Fibroblast of the aortic adventitia (primary cell): Measurements from ENCODE around the gene FKBP6. TPM values are rescaled to one million over a fixed set of nuclear protein-coding genes. Genes with fewer than 3 reads are reported as not detected.
"Not testable (repeated sequence)": the region's sequence is repeated elsewhere in the genome, so short reads cannot be mapped to it uniquely, and the experiment has no call there.

Experiments
- DNase-seq: peaks from one replicate; pipeline ENCODE4 v3.0.0-alpha.2; 2010; ENCODE audit warnings: low read depth
- H3K4me3 ChIP-seq: 2 replicates; pipeline ENCODE4 v1.5.1; 2011; ENCODE audit warnings: low read depth, mild to moderate bottlenecking, control low read depth, low read length, moderate library complexity
- total RNA-seq: library from RNA; depleted of rRNA; stranded (reverse); fragments of >200 nt; gene quantifications from 2 replicates; pipeline ENCODE4 v1.2.3, GENCODE V29; 2012; ENCODE audit warnings: low replicate concordance
- TF ChIP-seq, protein P1 (sequence below): IDR thresholded peaks from 2 replicates; pipeline ENCODE4 v1.5.1; 2011; ENCODE audit warnings: mild to moderate bottlenecking, low read length, control low read depth, inconsistent platforms; ENCODE audit not compliant: insufficient read depth

Gene FKBP6, protein sequence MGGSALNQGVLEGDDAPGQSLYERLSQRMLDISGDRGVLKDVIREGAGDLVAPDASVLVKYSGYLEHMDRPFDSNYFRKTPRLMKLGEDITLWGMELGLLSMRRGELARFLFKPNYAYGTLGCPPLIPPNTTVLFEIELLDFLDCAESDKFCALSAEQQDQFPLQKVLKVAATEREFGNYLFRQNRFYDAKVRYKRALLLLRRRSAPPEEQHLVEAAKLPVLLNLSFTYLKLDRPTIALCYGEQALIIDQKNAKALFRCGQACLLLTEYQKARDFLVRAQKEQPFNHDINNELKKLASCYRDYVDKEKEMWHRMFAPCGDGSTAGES
- total RNA-seq = not detected in 2 replicates

DNA sequence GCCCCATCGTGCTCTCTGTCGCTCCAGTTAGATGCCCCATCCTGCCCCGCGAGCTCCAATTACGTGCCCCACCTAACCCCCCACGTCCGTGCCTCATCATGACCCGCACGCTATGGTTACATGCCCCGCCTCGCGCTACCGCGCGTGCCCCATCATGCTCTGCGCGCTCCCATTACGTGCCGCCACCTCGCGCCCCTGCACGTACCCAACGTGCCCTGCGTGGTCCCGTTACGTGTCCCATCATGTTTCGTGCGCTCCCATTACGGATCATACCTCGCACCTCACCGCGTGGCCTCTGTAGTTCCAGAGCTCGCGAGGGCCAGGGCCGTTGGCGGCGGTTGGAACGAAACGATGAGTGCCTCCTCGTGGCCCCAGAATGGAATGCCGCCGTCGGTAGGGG lies at the start of gene FKBP6, which contains the start of gene TRIM50:
Gene FKBP6, plus strand, starts transcription at position 240 of the 400 bp plus-strand sequence. CDS start 268 bp downstream, outside the sequence.
Gene TRIM50, minus strand, starts transcription at position 161 of the 400 bp plus-strand sequence. CDS start 3,295 bp downstream, outside the sequence.
- DNase-seq, H3K4me3 ChIP-seq: not testable (repeated sequence)

DNA sequence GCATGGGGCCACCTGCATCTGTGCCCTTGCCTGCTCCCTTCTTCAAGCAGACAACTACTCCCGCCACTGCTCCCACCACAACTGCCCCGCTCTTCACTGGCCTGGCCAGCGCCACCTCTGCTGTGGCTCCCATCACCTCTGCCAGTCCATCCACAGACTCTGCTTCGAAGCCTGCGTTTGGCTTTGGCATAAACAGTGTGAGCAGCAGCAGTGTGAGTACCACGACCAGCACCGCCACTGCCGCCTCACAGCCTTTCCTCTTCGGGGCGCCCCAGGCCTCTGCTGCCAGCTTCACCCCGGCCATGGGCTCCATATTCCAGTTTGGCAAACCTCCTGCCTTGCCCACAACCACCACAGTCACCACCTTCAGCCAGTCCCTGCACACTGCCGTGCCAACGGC lies 30.7 kb upstream of the FKBP6 start:
- DNase-seq, H3K4me3 ChIP-seq: not testable (repeated sequence)

DNA sequence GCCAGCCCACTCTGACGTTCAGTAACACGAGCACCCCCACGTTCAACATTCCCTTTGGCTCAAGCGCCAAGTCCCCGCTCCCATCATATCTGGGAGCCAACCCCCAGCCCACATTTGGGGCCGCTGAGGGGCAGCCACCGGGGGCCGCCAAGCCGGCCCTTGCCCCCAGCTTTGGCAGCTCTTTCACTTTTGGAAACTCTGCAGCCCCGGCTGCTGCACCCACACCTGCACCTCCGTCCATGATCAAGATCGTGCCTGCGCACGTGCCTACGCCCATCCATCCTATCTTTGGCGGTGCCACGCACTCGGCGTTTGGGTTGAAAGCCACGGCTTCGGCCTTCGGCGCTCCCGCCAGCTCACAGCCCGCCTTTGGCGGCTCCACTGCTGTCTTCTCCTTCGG lies 30.3 kb upstream of the FKBP6 start:
- H3K4me3 ChIP-seq, DNase-seq: not testable (repeated sequence)

DNA sequence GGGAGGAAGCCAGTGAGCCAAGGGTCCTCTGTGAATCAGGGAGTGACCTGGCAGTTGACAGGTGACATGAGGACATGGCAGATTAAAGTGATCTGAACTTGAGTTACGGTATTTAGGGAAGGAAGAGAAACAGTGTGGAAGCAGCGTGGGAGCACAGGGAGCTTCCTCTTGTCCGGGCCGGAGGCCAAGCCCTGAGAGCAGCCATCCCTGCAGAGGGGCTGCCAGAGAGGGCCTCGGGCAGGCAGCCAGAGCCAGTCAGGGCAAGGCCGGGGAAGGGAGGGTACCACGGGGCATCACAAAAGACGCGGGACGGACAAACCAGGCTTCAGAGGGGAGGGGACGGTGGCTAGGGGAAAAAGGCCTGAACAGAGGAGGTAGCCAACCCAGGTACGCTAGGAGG lies 28.1 kb upstream of the FKBP6 start:
- DNase-seq, H3K4me3 ChIP-seq: not testable (repeated sequence)

DNA sequence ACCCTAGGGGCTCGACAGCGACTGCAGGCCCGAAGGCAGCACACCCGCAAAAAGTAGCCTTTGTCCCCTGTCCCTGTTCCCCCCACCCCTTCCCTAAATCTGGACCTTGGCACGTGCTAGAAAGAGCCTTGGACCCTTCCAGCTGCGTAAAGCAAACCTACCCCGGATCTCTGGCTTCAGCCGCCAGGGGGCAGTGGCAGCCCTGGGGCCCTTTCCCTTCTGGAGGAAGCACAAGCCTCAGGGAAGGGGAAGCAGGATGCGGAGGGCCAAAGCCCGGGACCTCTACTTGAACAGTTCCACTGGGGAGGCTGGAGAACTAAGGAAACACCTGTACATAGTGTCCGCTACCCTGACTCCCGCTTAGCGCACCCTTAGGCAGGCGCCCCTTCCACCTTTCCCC lies 26.9 kb upstream of the FKBP6 start:
- not testable (repeated sequence) for DNase-seq, H3K4me3 ChIP-seq

DNA sequence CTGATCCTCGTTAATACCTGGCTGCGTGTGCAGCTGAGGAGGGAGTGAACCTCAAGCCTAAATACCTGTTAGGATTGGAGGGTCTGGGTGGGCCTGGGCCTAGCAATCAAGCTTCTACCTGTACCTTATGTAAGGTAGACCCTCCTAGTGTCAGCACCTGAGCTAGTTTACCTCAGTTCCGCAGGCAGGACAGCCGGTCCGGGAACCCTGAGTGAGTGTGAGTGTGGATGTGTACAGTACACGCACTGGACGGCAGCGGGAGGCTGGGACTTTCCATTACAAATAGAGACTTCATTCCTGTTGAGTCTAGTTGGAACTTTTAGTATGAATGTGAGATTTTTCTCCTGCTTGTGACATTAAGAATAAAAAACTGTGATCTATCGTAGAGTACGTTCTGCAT lies 25.1 kb upstream of the FKBP6 start:
- not testable (repeated sequence) for DNase-seq, H3K4me3 ChIP-seq

DNA sequence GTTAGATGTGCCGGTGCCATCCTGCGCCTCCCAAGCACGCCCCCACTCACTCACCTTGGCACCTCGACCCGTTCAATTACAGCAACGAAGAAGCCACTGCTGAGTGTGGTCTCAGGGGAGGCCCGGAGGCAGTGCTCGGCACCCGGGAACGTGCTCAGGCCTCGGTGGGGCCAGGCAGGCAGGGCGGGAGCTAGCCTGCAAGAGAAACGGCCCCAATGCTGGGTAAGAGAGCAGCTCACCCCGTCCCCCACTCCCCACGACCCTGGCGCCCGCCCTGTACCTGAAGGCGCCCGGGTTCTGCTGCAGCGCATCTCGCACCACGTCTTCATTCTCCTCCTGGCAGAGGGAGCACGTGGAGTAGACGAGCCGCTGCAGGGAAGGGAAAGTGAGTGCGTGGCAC lies 24.4 kb upstream of the FKBP6 start:
- no peak for DNase-seq
- no peak overlapping the region for H3K4me3 ChIP-seq
- TF ChIP-seq, protein P1, sequence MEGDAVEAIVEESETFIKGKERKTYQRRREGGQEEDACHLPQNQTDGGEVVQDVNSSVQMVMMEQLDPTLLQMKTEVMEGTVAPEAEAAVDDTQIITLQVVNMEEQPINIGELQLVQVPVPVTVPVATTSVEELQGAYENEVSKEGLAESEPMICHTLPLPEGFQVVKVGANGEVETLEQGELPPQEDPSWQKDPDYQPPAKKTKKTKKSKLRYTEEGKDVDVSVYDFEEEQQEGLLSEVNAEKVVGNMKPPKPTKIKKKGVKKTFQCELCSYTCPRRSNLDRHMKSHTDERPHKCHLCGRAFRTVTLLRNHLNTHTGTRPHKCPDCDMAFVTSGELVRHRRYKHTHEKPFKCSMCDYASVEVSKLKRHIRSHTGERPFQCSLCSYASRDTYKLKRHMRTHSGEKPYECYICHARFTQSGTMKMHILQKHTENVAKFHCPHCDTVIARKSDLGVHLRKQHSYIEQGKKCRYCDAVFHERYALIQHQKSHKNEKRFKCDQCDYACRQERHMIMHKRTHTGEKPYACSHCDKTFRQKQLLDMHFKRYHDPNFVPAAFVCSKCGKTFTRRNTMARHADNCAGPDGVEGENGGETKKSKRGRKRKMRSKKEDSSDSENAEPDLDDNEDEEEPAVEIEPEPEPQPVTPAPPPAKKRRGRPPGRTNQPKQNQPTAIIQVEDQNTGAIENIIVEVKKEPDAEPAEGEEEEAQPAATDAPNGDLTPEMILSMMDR = no peak

DNA sequence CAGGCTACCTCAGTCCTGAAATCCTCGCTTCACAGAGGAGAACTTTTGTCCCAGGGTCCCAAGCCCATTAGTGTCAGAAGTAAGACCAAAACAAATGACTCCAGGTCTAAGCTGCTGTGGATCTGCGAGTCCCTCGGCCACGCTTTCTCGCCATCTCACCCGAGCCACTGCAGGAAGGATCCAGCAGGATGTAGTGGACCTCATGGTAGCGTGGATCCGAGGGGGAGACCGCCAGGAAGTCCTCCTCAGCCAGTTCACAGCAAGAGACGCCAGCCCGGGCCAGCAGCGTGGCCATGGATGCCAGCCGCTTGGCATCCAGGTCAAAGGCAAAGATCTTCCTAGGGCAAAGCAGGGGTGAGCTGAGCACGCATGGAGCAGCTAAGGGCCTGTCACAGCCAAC lies 23.9 kb upstream of the FKBP6 start:
- no peak overlapping the region for H3K4me3 ChIP-seq
- TF ChIP-seq, protein P1 = no peak

DNA sequence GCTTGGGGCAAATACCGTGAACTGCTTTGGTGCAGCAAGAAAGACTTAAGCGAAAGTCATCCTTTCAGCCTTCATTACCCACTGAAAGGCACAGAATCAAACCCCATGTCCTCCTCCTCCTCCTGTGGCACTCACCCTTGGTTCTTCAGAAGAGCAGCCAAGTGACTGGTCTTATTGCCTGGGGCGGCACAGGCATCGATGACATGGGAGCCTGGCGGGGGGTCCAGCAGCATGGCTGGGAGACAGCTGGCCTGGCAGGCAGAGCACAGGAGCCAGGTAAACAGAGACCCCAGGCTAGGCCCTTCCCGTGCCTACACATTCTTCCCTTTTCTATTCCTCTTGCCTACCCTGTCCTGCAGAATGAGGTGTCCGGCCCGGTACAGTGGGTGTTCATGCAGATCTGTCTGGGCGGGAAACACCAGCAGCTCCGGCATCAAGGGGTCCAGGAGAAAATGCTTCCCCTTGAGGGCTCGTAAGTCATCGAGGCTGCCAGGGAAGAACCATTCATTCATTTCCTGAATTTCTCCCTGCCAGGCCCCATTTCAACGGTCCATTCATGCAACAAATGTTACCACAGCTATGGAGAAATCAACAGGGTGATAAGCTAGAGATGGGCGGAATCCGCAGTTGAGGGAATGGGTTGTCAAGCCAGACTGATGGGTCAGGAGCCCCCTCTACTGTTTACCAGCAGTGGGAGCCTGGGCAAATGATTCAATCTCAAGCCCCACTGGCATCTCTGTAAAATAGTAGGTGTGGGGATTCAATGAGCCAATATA lies 23.2 kb upstream of the FKBP6 start:
- DNase-seq = not testable (repeated sequence)

More for the DNA sequence above, 23.9 kb upstream of the FKBP6 start:
- no peak for DNase-seq

DNA sequence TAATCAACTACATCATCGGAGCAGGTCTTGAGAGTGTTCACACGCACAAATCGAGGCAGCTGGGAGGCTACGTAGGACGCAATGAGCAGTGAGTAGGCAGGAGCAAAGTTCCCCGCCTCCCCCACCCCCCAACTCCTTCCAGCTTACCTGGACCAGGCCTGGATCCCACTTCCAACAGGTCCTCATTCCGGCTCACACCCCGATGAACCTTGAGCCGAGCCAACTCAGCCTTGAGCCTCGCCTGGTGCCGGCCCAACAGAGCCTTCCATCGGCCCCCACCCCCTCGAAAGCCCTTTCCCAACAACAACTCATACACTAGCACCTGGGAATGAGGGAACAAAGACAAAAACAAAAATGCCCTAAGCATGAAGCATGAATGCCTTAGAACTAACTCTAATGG lies 20.5 kb upstream of the FKBP6 start:
- DNase-seq = no peak
- H3K4me3 ChIP-seq = no peak overlapping the region
- TF ChIP-seq, protein P1 = no peak

More for the DNA sequence above, 23.2 kb upstream of the FKBP6 start:
- H3K4me3 ChIP-seq = not testable (repeated sequence)
